ENCODE measurements around the gene VMP1. TPM values are rescaled to one million over a fixed set of nuclear protein-coding genes. Genes with fewer than 3 reads are reported as not detected.
"Not testable (repeated sequence)": the region's sequence is repeated elsewhere in the genome, so short reads cannot be mapped to it uniquely, and the experiment has no call there.

VMP1 gene
- total RNA-seq, 1 experiment from 2014 or later = 236 TPM

DNA sequence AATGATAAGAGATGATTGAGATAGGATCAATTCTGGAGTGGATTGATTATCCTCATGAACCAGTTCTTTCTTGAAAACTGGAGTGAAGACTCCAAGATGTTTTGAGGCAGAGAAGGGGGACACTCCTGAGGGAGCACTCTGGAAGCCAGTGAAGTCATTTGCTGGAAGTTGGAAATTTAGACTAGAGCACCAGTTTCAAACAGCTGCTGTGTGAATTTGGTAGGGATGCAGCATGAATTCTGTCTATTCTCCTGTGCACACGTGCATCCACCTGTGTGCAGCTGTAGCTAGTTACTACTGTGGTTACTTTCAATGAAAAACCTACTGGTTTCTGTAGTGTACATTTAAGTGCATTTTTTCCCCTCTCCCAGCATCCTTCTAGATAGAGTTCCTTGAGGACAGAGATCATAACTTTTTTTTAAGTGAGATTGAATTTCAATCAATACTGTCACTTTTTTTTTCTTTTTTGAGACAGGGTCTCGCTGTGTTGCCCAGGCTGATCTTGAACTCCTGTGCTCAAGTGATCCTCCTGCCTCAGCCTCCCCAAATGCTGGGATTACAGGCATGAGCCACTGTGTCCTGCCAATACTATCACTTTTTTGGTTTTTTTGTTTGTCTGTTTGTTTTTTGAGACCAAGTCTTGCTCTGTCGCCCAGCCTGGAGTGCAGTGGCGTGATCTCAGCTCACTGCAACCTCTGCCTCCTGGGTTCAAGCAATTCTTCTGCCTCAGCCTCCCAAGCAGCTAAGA, 119.4 kb downstream of the VMP1 start:
- Histone ChIP-seq H2AFZ (no peak overlapping the region), H3K27ac (peak overlapping the region; percentile 99), H3K36me3 (ENCODE audit: low read depth) (peaks cover 5% of the 10 kb centered on the region; the same call in 1 of the 2 replicates), H3K4me1 (replicated peaks; ENCODE audit: insufficient read depth) (peaks cover 65% of the 10 kb centered on the region), H4K20me1 (ENCODE audit: insufficient read depth) (no peaks in the 10 kb centered on the region), H3F3A (ENCODE audit: insufficient read depth, low read depth) (peaks cover 57% of the 10 kb centered on the region), H3K9me2 (ENCODE audit: insufficient read depth) (no peaks in the 10 kb centered on the region), H3K79me2 (ENCODE audit: low read depth) (peaks cover 47% of the 10 kb centered on the region), H3K4me2 (peak overlapping the region; percentile 84), H3K9me3 (ENCODE audit: insufficient read depth, low read depth) (no peaks in the 10 kb centered on the region), H3K27me3 (ENCODE audit: insufficient read depth, low read depth) (no peaks in the 10 kb centered on the region), H3K4me3 (peak overlapping the region; percentile 50; the same call in 1 of the 2 replicates)
- no peak for DNase-seq
- CTCF ChIA-PET = no interaction called here
- no peak for TF ChIP-seq EZH2 (IDR thresholded peaks at IDR 0.05; ENCODE audit: low read depth)
- TF ChIP-seq, protein P1, sequence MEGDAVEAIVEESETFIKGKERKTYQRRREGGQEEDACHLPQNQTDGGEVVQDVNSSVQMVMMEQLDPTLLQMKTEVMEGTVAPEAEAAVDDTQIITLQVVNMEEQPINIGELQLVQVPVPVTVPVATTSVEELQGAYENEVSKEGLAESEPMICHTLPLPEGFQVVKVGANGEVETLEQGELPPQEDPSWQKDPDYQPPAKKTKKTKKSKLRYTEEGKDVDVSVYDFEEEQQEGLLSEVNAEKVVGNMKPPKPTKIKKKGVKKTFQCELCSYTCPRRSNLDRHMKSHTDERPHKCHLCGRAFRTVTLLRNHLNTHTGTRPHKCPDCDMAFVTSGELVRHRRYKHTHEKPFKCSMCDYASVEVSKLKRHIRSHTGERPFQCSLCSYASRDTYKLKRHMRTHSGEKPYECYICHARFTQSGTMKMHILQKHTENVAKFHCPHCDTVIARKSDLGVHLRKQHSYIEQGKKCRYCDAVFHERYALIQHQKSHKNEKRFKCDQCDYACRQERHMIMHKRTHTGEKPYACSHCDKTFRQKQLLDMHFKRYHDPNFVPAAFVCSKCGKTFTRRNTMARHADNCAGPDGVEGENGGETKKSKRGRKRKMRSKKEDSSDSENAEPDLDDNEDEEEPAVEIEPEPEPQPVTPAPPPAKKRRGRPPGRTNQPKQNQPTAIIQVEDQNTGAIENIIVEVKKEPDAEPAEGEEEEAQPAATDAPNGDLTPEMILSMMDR (conservative IDR thresholded peaks at IDR 0.05) = no peak
- POLR2A ChIA-PET (ENCODE audit: unreplicated experiment) = interaction anchor here (0.7 to 1.4 kb wide), 2 partner anchors 11 to 237 kb away, joined by 4 to 35 read pairs; no protein-coding TSS in a partner anchor
- intact Hi-C loops (cut with micrococcal nuclease; ENCODE audit: unreplicated experiment) = no loop called here
- no TSS peak for BruUV-seq (replicated peaks)

DNA sequence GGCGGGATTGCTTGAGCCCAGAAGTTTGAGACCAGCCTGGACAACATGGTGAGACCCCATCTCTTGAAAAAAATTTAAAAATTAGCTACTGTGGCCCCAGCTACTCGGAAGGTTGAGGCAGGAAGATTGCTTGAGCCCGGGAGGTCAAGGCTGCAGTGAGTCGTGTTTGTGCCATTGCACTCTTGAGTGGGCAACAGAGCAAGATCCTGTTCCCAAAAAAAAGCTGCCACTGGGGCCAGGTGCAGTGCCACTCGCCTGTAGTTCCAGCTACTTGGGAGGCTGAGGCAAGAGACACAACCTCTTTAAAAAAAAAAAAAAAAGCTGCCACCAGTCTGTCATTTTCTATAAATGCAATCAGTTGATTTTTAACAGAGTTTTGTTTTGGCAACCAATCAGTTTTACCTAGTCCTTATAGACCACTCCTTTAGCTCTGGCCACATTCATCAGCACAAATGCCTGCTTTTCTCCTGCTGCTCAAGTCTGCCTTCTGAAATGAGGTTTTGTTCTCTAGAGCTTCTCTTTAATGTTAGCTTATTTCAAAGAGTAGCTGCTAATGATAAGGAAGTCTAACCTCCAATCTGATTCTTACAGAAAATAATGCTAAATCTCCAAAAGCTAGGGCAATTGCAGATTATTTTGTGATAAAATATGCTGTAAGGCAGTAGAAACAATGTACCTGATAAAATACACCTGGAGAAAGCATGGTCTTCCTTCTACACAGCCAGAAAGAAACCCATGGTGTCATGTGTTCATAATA, 120.4 kb downstream of the VMP1 start:
- no peaks in the 10 kb centered on the region for H3K9me3 ChIP-seq (ENCODE audit: insufficient read depth, low read depth)
- H3K4me2 ChIP-seq = peak overlapping the region; percentile 84
- no TSS peak for BruUV-seq (replicated peaks)
- POLR2A ChIA-PET (ENCODE audit: unreplicated experiment) = interaction anchor here (0.6 to 2.3 kb wide), 9 partner anchors 10 to 236 kb away, joined by 4 to 35 read pairs (median 9); no protein-coding TSS in a partner anchor
- H3K4me1 ChIP-seq (replicated peaks; ENCODE audit: insufficient read depth) = peaks cover 75% of the 10 kb centered on the region
- no peaks in the 10 kb centered on the region for H4K20me1 ChIP-seq (ENCODE audit: insufficient read depth)
- H3K9me2 ChIP-seq (ENCODE audit: insufficient read depth) = no peaks in the 10 kb centered on the region
- peaks cover 5% of the 10 kb centered on the region; the same call in 1 of the 2 replicates for H3K36me3 ChIP-seq (ENCODE audit: low read depth)
- H3K27ac ChIP-seq = peak overlapping the region; percentile 99
- H3K79me2 ChIP-seq (ENCODE audit: low read depth) = peaks cover 54% of the 10 kb centered on the region
- intact Hi-C loops (cut with micrococcal nuclease; ENCODE audit: unreplicated experiment) = no loop called here
- no peaks in the 10 kb centered on the region for H3K27me3 ChIP-seq (ENCODE audit: insufficient read depth, low read depth)
- CTCF ChIA-PET = interaction anchor here (0.6 to 0.7 kb wide), 2 partner anchors 26 to 40 kb away, joined by 3 to 6 read pairs; no protein-coding TSS in a partner anchor
- TF ChIP-seq, protein P1 (conservative IDR thresholded peaks at IDR 0.05) = no peak
- TF ChIP-seq EZH2 (IDR thresholded peaks at IDR 0.05; ENCODE audit: low read depth) = no peak
- H3F3A ChIP-seq (ENCODE audit: insufficient read depth, low read depth) = peaks cover 66% of the 10 kb centered on the region
- DNase-seq = peak in 1 of 2 experiments; percentile 79
- no peak overlapping the region for H2AFZ ChIP-seq
- peak overlapping the region; percentile 50 for H3K4me3 ChIP-seq

DNA sequence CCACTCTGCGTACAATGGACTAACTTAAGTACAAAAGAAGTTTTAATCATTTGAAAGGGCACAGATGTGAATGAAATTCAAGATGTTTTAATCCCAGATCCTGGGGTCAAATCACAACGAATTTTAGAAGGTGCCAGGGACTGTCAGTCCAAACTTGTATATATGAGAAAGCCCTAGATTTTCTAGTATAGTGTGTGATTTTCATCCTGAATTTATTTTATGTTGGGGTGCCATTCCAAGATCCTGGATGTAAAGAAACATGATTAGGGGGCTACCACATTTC, 121.0 kb downstream of the VMP1 start:
- H4K20me1 ChIP-seq (ENCODE audit: insufficient read depth) = no peaks in the 10 kb centered on the region
- intact Hi-C loops (cut with micrococcal nuclease; ENCODE audit: unreplicated experiment) = no loop called here
- BruUV-seq (replicated peaks) = TSS peak; percentile 29
- H2AFZ ChIP-seq = no peak overlapping the region
- ChIA-PET CTCF (interaction anchor here (0.6 to 0.7 kb wide), 2 partner anchors 25 to 41 kb away, joined by 3 to 6 read pairs; no protein-coding TSS in a partner anchor), POLR2A (ENCODE audit: unreplicated experiment) (interaction anchor here (0.7 to 2.3 kb wide), 6 partner anchors 10 to 74 kb away, joined by 7 to 35 read pairs (median 21); no protein-coding TSS in a partner anchor)
- H3K79me2 ChIP-seq (ENCODE audit: low read depth) = peaks cover 54% of the 10 kb centered on the region
- peak overlapping the region; percentile 84 for H3K4me2 ChIP-seq
- peak overlapping the region; percentile 50 for H3K4me3 ChIP-seq
- no peaks in the 10 kb centered on the region for H3K9me2 ChIP-seq (ENCODE audit: insufficient read depth)
- H3K27me3 ChIP-seq (ENCODE audit: insufficient read depth, low read depth) = no peaks in the 10 kb centered on the region
- peaks cover 71% of the 10 kb centered on the region for H3F3A ChIP-seq (ENCODE audit: insufficient read depth, low read depth)
- DNase-seq = no peak
- peaks cover 81% of the 10 kb centered on the region for H3K4me1 ChIP-seq (replicated peaks; ENCODE audit: insufficient read depth)
- H3K9me3 ChIP-seq (ENCODE audit: insufficient read depth, low read depth) = no peaks in the 10 kb centered on the region
- peaks cover 5% of the 10 kb centered on the region; the same call in 1 of the 2 replicates for H3K36me3 ChIP-seq (ENCODE audit: low read depth)
- no peak for TF ChIP-seq EZH2 (IDR thresholded peaks at IDR 0.05; ENCODE audit: low read depth)
- TF ChIP-seq, protein P1 (conservative IDR thresholded peaks at IDR 0.05) = no peak
- peak overlapping the region; percentile 99 for H3K27ac ChIP-seq

DNA sequence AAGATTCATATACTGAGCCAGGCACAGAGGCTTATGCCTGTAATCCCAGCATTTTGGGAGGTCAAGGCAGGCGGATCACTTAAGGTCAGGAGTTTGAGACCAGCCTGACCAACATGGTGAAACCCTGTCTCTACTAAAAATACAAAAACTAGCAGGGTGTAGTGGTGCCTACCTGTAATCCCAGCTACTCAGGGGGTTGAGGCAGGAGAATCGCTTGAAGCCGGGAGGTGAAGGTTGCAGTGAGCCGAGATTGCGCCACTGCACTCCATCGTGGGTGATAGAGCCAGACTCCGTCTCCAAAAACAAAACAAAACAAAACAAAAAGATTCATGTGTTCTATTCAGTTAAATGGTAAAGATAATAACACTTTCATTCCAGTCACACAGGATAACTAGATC, 121.4 kb downstream of the VMP1 start:
- H3K4me3 ChIP-seq = peak overlapping the region; percentile 50
- CTCF ChIA-PET = interaction anchor here (1.6 kb wide), 1 partner anchor 9 kb away, joined by 9 read pairs; no protein-coding TSS in a partner anchor
- BruUV-seq (replicated peaks) = TSS peak; percentile 81
- H3K4me2 ChIP-seq = peak overlapping the region; percentile 84
- not testable (repeated sequence) for H3K9me2 ChIP-seq (ENCODE audit: insufficient read depth); H3K9me3 ChIP-seq (ENCODE audit: insufficient read depth, low read depth); H3K36me3 ChIP-seq (ENCODE audit: low read depth); H4K20me1 ChIP-seq (ENCODE audit: insufficient read depth); H3K27me3 ChIP-seq (ENCODE audit: insufficient read depth, low read depth); H2AFZ ChIP-seq
- peak in 1 of 2 experiments; percentile 51 for DNase-seq
- intact Hi-C loops (cut with micrococcal nuclease; ENCODE audit: unreplicated experiment) = loop anchor here (1.0 kb wide), 4 partner anchors 8 to 76 kb away; no protein-coding TSS in a partner anchor
- POLR2A ChIA-PET (ENCODE audit: unreplicated experiment) = interaction anchor here (0.5 to 2.3 kb wide), 11 partner anchors 9 to 129 kb away, joined by 3 to 34 read pairs (median 15); partner anchors contain the start of genes PTRH2 and VMP1
- H3K27ac ChIP-seq = peak overlapping the region; percentile 99
- H3K79me2 ChIP-seq (ENCODE audit: low read depth) = peaks cover 58% of the 10 kb centered on the region
- H3K4me1 ChIP-seq (replicated peaks; ENCODE audit: insufficient read depth) = peaks cover 84% of the 10 kb centered on the region
- peaks cover 74% of the 10 kb centered on the region for H3F3A ChIP-seq (ENCODE audit: insufficient read depth, low read depth)

Data from PC-9 (cell line).